HPDE6-E6E7 (cell line): ENCODE measurements around the gene MALL.
"Not testable (repeated sequence)": the region's sequence is repeated elsewhere in the genome, so short reads cannot be mapped to it uniquely, and the experiment has no call there.

Experiments used
- DNase-seq: peaks from one replicate; pipeline ENCODE4 v3.0.0; 2011; ENCODE audit warnings: missing footprints; ENCODE audit errors: extremely low spot score

Gene MALL

DNA sequence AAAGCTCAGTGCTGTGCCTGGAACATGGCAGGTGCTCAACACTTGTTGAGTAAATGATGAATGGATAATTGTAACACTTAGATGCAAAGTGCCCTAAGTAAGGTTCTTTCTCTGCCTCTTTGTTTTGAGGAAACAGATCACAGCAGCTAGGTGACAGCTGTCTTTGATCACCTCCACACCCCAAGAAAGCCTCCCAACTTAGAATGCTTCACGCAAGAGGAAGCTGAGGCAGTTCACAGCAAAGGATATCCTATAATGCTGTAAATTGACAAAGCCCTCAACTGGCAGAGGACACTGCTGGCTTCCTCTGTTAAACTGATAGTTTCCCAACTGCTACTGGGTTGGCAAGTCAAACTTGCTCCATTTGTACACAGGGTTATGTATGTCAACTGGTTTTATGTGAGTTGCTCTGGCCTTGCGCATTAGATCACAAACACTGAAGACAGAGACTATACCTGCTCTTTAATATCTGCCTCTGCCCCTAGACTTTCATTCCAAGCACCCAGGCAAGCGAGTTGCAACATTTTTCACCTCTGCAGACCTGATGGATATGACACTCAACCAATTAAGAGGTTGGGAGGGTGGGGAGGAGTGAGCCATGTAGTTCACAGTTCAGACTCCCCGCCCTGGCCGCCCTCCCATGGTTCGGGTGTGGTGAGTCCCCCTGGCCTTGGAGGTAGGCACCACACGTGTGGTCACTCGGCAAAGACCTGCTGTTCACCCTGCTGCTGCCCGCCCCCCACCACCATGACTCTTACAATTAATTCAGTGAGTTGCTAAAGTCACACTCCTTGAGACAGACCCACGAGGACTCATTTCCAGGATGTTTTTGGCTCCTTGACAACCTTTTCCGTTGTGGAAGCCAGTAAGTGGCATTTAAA lies 4.8 kb upstream of the MALL start:
- no peak for DNase-seq

DNA sequence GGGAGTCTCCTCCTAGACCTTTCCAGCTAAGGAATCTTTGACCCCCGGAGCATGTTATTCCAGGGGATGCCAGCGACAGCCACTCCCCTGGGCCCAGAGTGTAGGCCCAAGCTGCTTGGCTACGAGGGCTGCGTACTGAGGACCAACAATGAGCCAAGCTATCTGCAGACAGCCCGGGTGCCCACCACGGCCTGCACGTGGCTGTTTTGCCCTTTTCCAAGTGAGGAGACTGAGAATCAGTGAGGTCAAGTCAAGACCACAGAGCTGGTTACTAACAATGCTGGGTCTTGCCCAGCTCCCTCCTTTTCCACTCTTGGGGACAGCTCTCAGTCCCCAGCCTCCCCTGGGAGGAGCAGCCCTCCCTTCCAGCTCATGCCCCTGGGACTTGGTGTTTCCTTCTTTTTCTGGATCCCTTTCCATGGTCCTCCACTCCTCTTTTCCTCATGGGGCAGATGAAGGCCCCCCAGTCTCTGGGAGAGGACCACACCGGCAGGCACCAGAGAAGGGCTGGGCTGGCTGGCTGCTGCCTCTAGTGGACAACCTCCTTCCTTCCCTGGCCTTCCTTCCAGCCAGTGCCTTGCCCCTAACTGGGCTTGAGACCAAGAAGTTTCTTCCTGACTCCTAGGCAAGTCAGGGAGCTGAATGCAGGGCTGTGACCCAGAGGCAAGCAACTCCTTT lies 550 bp upstream of the MALL start:
- no peak for DNase-seq

DNA sequence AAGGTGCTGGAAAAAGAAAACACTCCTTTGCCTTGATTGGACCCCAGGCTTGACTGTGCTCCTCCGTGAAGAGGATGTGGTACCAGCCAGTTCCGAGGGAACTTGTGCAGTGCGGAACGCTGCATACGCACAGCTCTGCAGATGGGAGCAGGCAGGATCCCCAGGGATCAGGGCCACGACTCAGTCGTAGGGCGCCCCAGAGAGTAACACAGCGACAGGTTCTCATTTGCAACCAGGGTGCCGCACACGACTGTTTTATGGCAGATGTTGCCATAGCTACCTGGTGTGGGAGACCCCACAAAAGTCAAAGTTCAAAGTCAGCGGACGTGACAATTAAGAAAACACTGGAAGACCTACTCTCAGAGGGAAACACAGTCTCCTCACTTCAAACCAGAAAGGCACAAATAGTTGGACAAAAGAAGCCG lies 779 bp downstream of the MALL start:
- DNase-seq, result no peak

DNA sequence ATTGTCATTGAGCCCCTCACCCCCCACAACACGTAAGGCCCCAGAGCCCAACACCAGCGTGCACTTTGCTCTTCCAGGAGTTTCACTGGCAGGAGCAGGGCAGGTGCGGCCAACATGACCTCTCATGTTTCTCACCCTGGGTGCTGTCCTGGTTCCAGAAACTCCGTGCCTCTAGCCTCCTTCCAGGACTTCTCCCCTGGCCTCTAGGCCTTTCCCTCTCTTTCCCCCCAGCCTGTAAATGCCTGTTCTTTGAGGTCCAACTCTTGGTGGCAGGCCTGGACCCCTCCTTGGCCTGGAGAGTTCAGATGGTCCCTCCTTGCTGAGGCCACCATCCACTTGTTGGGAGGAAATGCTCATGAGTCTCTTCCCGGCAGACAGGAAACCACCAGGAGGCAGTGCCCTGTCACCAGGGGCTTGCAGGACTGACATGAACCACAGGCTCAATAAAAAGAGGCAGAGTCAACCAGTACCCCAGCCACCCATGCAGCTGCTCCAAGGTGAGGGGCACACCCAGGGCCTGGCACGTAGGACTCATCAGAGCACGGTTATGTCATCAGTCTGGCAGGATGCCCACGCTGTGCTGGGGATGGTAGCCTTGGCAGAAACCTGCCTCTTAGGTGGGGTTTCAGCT lies 1.5 kb downstream of the MALL start:
- DNase-seq, result no peak

DNA sequence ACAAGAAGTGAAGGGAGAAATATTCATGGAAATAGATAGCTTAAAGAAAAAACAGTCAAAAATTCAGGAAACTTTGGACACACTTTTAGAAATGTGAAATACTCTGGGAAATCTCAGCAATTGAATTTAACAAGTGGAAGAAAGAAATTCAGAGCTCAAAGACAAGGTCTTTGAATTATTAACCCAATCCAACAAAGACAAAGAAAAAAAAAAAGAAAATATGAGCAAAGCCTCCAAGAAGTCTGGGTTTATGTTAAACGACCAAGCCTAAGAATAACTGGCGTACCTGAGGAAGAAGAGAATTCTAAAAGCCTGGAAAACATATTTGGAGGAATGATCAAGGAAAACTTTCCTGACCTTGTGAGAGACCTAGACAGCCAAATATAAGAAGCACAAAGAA lies 7.3 kb downstream of the MALL start:
- not testable (repeated sequence) for DNase-seq

DNA sequence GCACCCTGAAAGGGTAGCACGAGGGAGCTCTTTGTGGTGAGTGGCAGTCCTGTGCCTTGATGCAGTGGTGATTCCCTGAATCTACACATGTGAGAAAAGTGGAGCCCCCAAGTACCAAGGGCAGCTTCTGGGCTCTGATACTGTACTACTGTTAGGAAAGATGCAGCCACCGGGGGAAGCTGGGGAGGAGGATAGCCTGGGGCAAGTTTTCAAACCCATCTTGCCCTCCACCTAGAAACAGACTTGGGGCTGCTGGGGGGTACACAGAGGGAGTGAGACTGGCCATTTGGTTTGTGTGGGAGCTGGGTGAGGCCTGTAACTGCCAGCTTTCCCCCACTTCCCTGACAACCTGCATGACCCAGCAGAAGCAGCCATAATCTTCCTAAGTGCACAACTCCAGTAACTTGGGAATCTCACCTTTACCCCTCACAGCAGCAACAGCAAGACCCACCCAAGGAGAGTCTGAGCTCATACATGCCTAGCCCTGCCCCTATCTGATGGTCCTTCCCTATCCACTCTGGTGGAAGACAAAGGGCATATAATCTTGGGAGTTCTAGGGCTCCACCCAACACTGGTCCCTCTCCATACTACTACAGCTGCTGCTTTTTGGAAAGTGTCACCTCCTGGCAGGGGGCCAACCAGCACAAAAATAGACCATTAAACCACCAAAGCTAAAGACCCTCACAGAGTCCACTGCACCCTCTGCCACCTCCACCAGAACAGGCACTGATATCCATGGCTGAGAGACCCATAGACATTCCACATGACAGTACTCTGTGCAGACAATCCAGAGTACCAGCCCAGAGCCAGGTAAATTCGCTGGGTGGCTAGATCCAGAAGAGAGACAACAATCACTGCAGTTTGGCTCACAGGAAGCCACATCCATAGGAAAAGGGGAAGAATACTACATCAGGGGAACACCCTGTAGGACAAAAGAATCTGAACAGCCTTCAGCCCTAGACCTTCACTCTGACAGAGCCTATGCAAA lies 8.2 kb downstream of the MALL start:
- DNase-seq, result no peak

DNA sequence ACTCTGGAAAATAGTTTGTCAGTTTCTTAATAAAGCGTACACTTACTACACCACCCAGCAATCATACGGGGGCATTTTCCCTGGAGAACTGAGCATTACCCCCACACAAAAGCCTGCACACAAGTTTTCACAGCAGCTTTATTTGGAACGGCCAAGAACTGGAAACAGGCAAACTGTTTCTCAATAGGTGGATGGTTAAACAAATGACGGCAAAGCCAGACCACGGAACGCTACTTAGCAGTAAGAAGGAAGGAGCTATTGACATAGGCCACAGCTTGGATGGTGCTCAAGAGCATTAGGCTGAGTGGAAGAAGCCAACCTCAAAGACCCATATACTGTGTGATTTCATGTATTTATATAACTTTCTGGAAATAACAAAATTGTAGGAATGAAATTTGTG lies 9.0 kb downstream of the MALL start:
- DNase-seq, result no peak

DNA sequence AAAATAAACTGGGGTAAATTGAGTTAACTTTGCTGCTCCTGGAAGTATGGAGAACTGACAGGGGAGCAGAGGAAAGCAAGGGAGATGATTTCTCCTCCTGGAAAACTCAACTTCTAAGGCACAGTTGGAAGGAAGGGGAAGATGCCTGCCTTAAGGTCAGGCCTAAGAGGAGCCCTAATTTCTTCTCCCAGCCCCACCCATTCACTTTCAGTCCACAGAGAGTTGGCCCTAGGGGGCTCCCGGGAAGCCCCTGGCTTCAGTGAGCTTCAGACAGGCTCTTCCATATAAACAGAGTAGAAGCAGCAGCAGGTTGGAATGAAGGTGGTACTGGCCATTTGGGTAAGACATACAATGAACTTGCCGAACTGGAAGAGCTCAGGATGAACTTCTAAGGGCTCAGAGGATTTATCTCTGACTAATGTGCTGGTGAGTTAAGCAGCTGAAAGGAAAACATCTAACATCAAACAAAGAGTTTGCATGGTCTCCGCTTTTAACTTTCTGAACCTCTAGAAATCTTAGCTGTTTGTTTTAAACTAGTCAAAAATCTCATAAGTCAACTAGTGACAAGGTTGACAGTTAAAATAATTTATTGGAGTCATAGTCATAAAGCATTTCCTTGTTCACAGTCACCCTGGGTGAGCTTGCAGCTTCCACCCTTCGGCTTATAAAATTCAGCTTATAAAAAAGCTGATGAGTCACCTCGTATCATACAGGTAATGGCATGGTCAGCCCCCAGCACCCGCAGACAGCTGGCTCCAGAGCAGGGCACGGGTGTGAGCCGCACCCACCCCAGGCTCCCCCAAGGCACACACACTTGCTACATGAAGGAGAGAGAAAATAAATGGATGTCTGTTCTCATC lies 9.8 kb downstream of the MALL start:
- DNase-seq, result peak; percentile 89

DNA sequence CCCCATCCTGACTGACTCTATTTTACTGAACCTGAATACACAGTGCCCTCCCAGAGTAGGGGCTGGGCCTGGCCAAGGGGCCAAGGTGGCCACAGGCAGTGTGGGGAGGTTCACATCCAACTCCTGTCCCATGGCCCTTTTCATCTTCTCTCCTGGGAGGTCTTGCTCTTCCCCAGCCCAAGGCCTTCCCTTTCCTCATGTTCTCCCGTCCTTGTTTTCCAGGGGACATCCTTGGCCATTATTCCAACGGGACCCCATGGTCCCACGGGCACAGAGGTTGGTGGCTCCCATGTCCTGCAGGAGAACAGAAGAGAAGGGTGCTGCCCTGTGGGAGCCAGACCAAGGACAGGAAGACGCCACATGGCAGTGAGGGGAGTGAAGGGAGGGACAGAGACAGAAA lies 10.4 kb downstream of the MALL start:
- DNase-seq, result no peak

DNA sequence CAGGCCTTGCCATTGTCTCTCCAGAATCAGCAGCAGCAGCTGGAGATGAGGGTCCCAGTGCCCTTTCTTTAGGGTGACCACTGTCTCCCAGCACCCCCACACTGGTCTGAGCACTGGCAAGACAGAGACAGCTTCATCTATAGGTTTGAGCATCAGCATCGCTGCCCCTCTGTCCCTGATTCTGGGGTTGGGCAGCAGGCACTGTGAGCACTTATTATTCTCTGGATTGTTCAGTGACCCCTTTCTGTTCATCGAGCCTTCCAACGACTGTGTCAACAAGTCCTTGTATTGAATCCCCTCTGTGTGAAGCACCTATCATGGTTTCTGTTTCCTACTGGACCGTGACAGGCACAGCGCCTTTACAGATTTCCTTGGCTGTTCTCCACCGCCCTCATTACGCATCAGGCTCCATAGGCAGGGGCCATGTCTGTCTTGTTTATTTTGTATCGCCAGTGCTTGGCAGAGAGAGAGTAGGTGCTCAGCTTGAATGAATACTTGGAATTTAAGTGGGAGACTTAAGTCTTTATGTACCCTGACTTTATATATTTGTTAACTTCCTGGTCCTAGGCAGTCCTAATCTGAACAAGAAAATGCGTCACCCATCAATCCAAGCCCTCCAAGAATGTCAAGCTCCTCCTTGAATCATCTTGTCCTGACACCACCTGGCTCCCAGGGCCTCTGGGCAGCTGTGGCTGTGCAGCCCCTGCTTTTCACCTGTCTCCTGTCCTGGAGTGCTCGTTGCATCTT lies 11.4 kb downstream of the MALL start:
- no peak for DNase-seq

DNA sequence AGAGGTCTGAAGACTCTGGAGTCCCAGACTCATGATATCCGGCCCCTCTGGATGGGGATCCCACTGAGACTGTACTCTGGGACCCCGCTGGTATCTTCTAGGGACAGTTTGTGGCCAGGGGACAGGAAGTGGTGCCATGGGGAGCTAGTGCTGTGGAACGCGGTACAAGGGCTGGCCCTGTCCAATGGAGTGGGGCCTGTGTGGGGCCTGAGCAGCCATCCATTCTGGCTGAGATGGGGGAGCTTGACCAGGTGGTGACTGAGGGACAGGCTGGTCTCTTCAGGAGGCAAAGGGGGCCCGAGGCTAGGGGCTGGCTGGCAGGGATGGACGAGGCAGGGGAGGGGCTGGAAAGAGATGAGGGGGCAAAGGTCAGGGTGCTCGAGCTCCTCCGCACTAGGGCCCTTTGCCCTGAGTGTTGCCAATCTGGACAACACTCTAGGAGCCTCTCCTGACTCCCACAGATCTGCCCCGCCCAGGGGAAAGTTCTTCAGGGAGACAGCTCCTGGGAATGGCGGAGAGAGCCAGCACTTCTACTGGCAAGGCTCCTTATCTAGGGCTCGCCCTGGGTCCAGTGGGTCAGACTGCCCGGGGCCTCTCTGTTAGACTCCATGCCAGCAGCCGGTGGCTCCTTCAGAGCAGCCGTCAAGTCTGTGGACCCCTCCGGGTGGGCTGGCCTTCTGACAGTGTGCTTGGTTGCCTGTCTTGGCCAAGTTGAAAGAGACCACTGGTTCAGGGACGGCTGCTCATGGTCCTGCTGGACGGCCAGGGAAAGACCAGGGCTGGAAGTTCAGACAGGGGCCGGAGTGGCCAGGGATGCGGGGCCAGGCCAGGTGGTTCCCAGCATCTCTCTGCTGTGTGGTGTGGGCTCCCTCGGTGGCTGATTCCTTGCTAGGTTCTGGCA lies 12.3 kb downstream of the MALL start:
- no peak for DNase-seq

DNA sequence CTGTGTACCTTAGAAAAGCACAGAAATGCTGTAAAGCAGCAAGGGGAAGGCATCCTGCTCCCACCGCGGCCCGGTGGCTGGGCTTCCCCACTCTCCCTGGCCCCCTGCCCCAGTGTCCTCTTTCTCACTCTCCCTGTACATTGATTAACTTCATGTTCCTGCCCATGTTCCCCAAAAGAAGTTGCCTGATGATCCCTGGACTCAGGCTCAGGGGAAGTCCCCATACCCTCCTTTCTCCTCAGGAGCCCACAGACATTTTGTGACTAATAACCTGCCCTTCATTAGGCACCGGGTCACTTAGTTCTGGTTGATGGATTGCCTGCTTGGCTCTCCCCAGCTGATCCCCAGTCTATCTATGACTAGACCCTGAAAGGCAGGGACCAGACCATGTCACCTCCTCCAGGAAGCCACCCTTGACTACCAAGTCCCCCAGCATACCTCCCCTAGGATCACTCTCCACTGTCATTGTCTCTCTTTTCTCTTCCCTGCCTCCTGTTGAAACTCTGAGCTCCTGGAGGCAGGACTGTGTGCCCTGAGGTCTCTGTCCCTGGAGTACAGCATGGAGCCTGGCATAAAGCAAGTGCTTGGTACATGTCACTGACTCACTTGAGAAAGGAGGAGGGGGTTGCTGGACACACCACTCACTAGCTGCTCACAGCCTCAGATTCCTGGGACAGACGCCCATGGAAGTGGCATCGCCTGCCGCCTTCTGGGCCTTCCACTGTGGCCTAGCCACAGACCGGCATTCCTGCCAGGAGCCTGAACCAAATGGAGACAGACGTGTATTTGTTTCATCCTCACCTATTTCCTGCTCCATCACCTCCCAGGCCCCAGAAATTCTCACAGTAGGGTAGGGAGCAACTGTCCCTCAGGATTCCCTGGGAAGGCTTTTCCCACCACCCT lies 13.5 kb downstream of the MALL start:
- DNase-seq, result no peak

DNA sequence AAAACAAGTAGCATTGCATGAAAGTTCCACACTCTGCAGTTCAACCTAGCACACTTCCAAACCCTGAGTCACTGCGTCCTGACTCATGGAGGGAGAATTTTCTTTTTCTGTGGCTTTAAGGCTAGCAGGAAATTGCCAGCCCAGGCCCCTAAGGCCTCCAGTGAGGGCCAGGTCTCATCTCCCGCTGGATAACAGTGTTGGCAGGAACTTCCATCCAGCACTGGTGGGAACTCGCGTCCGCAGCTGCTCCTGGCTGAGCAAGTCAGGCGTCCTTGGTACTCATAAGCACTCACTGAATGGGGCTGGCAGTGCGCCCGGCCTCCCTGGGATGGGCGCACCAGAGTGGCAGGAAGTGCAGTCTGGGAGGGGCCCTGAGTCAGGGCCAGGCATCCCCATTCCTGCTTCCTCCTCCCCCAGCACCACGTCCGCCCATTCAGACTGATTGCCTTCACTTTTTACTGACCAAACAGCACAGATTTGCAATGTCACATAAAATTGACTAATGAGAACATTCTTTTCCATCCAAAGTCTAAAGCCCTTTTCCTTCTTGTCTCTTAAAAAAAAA lies 14.3 kb downstream of the MALL start:
- DNase-seq, result peak; percentile 91

DNA sequence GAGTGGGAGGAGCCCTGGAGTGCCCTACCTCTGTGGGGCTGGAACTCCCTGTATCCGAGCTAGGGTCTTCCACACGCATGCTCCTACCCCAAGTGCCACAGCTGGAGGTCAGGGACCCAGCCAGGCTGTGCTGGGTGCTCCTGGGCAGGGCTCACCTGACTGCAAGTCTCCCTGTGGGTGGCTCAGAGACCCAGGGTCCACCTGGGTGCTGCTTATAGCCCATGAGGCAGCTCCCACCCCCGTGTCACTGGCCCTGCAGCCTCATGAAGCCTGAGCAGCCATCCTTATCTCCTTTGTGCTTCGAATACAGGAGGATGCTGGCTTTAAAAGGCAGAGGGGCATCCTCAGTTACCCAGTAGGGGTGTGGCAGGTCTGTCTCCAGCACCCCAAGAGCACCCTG lies 14.7 kb downstream of the MALL start:
- not testable (repeated sequence) for DNase-seq

DNA sequence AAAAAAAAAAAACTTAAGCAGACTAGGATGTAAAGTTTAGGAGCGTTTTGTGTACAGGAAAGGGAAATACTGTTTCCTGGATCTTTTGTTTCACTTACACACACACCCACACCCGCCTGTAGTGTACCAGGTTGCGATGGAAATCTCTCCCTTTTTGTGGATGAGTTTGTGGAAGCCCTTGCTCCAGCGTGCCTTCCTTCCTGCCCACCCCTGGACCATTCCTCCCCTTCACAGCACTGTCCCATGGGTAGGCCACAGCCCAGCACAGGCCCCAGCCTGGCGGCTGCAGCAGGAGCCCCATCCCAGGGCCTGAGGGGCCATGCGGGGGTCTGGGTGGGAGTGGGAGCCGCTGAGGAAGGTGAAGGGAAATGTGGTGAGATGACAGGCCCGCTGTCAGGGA lies 15.1 kb downstream of the MALL start:
- DNase-seq, result no peak

DNA sequence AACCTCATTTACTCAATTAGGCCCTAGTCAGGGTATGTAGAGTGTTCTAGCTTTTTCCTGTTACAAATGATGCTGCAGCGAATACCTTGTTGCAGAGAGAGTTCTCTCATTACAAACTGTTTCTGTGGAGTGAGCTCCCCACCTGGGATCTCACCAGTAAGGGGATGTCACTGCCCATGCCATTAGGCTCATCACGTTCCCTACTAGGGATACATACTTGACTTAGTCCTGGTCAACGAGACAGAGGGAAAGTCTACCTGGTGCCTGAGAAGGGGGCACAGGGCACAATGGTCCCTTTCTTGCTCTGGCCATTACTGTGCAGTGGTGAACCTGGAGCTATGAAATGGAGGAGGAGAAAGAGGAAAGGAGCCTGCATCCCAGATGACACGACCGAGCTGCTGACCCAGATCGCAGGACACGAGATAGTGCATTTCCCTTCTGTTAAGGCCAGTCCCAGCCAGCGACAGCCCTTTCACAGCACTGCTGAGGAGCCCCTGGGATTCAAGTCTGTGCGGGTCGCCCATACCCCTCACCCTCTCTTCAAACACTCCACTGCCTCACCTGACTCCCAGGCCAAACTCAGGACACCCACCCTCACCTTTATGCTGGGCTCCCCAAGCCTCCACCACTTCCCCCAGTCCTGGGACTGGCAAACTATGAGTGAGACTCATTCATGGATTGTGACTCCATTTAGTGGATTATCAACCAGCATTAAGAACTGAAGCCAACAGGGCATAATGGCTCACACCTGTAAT lies 16.0 kb downstream of the MALL start:
- no peak for DNase-seq

DNA sequence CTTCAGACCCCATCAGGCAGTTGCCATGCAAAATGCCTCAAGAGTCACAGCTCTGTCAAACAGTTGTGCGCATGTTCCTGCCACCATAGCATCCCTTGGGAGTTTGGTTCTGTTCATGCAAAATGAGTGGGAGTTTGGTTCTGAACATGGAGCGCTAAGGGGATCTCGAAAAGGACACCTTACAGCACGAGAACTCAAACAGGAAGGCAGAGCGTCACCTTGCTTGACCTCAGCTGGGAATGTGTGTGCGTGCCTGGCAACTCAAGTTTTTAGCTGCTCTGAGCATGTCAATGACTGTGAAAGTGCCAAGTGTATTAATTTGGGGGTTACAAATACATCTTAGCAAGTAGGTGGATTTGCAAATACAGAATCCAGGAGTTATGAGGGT lies 16.6 kb downstream of the MALL start:
- DNase-seq, result no peak
